Uterus (tissue), 2 donors: ENCODE data around the gene ABCB6.

Experiments
- POLR2A ChIP-seq, 2 donors: fragments of 450-650 bp; IDR thresholded peaks; one replicate each; pipeline ENCODE4 v1.6.1; 2016; ENCODE audit warnings: antibody characterized with exemption in 2 of 2, mild to moderate bottlenecking in 1 of 2, moderate library complexity in 1 of 2
- TF ChIP-seq, protein P1 (sequence below), 4 experiments: fragments of 200-600 bp in 2 of 4; fragments of 450-650 bp in 2 of 4; sonication (generic) in 2 of 4; IDR thresholded peaks; one replicate each; pipeline ENCODE4 v1.5.1; 2016 to 2019; ENCODE audit warnings: antibody characterized with exemption in 4 of 4, mild to moderate bottlenecking in 2 of 4, moderate library complexity in 1 of 4

DNA sequence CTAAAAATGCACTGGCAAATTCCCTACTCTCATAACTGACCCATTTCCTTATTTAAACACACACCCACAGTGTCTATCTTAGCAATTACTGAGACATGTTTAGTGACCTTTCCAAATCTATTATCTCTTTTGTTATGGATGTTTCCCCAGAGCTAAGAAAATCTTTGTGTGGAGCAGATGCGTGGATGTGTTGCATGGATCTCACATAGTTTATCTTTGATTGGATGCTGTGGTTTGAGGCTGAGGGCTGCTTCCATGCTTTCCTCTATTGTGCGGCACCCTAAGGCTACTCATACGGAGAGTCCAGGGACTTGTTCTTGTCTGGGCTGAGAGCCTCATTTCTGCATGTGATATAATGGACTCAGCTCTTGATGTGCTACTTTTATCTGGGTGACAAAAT is 15.6 kb upstream of the ABCB6 start:
- TF ChIP-seq POLR2A (IDR thresholded peaks at IDR 0.05), result no peak
- TF ChIP-seq, protein P1, sequence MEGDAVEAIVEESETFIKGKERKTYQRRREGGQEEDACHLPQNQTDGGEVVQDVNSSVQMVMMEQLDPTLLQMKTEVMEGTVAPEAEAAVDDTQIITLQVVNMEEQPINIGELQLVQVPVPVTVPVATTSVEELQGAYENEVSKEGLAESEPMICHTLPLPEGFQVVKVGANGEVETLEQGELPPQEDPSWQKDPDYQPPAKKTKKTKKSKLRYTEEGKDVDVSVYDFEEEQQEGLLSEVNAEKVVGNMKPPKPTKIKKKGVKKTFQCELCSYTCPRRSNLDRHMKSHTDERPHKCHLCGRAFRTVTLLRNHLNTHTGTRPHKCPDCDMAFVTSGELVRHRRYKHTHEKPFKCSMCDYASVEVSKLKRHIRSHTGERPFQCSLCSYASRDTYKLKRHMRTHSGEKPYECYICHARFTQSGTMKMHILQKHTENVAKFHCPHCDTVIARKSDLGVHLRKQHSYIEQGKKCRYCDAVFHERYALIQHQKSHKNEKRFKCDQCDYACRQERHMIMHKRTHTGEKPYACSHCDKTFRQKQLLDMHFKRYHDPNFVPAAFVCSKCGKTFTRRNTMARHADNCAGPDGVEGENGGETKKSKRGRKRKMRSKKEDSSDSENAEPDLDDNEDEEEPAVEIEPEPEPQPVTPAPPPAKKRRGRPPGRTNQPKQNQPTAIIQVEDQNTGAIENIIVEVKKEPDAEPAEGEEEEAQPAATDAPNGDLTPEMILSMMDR (IDR thresholded peaks at IDR 0.05), result no peak
